Stimulated activated CD8-positive, alpha-beta memory T cell treated with anti-CD3 and anti-CD28 coated beads, Interleukin-4, amount 100 ng/mL, for 24 hours (primary cell): ENCODE results near the gene ZBTB2.
"Not testable (repeated sequence)": the region's sequence is repeated elsewhere in the genome, so short reads cannot be mapped to it uniquely, and the experiment has no call there.

ENCODE experiments used
- DNase-seq: peaks from one replicate; pipeline ENCODE4 v3.0.0-alpha.2; 2020; ENCODE audit warnings: low read depth

Gene ZBTB2

DNA sequence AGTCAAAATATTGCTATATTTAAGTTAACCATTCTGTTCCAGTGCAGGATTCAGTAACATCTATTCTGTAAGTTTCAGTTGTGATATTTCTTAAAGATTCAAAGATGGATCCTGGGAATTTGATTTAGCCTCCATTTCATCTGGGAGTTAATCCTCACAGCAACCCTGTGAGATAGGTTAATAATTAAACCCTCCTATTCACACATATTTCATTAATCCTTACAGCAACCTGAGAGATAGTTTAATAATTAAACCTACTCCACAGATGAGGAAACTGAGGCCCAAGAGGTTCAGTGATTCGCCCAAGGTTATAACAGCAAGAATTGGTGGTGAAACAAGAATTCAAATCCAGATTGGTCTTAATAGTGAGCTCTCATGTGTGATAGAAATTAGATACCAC lies 10.9 kb upstream of the ZBTB2 start:
- DNase-seq, result no peak

DNA sequence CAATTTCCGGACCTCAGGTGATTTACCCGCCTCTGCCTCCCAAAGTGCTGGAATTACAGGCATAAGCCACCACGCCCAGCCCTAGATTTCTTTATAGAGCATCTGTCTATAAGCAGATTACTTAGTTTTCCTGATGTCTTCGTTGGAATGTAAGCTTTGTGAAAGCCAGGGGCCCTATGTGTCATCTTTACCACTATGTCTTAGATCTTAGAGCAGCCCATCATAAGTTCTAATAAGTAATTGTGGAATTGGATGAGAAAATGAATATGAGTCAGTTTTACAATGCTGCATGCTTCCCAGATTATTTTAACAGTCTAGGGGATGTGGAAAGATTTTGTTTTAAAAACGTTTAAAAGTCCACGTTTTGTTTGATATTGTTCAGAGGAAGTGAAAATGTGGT lies 9.1 kb upstream of the ZBTB2 start:
- no peak for DNase-seq

DNA sequence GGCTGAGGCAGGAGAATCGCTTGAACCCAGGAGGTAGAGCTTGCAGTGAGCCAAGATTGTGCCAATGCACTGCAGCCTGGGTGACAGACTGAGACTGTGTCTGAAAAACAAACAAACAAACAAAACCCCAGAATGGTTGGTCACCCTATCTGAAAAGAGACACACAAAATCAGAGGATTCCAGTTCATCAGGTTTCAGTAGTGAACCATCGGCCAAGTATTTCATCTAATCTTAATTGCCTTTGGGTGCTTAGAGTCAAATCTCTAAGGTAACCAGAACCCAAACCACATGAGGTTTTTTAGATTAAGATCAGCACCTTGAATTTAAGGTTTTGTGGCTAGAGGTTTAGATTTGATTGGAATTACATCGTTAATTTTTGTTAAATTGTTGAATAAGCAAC lies 8.3 kb upstream of the ZBTB2 start:
- DNase-seq, result no peak

DNA sequence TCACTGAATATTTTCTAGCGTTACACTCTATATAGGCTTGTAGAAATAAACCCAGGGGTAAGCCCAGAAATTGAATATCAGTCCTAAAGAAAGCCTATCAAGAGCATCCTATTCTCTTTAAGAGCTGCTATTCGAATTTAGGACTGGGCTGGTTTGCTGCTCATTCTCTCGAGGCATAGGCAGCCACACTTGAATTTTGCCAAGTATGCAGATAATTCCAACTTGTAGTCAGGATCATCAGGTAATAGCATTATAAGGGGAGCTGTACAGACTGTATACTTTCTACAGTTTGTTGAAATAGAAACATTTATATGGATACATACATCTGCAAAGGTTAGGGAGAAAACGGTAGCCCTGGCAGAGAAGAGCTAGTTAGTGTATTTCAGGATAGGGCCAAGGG lies 2.1 kb upstream of the ZBTB2 start:
- no peak for DNase-seq

DNA sequence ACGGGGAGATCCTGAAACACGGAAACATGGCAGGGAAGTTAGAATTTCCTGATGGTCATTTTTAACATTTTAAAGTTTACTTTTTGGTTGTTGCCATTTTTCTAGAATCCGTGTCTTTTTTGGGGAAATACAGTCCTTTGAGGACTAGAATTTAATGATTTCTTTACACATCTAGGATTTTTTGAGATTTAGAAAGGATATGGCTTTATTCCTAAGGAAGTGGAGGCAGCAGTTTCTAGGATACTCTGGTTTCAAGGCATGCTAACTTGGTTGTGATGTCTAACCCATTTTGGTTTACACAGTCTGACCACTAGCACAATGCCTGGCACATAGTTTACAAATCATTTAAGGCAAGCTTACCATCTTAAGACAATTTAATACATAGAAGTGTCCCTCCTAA lies 1.1 kb upstream of the ZBTB2 start:
- DNase-seq, result no peak

DNA sequence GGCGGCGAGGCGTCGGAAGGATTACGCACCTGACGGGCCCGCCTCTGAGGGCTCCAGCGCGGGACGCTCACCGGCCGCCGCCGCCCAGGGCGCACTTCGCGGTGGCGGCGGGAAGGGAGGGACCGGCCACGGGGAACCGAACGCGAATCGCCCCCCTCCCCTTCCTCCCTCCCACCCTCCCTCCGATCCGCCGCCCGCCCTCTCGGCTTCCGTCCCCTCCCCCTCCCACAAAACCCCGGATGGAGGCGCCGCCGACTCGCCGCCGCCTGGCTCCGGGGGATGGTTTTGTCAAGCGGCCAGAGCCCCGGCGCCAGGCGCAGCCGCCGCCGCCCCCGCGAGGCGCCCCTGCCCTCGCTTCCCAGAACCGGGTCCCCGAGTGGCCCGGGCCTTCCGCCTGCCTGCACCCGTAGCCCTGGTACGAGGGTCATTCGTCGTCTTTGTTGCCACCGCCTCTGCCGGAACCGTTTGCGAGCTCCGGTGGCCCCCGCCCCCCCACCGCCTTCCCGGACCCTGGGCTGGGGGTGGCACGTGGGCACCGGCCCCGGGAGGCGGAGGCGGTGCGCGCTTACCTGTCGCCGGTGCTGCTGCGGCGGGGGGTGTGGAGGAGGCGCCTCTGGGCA lies 398 bp downstream of the ZBTB2 start:
- DNase-seq, result peak; percentile 71

DNA sequence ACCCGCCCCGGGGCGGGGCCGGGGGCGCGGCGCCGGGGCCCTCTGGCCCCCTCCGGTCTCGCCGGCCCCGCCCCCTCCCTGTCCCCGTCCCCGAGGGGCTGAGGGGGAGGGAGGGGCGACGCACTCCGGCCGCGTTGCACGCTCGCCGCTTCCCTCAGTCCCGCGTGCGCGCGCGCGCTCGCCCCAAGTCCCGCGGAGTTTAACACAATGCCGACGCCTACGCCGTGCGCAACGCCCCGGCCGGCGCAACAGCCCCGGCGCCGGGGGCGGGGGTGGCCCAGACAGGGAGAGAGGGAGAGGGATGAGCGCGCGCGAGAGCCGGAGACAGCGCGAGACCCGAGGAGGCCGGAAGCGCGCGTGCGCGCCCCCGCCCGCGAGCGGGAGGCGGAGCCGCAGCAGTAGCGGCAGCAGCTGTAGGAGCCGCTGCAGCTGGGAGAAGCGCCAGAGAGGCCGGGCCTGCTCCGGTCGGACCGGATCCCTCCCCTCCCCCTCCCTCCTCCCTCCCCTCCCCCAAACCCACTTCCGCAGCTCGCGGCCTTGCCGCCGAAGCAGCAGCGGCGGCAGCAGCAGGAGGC lies 996 bp downstream of the ZBTB2 start:
- DNase-seq, result peak; percentile 99

DNA sequence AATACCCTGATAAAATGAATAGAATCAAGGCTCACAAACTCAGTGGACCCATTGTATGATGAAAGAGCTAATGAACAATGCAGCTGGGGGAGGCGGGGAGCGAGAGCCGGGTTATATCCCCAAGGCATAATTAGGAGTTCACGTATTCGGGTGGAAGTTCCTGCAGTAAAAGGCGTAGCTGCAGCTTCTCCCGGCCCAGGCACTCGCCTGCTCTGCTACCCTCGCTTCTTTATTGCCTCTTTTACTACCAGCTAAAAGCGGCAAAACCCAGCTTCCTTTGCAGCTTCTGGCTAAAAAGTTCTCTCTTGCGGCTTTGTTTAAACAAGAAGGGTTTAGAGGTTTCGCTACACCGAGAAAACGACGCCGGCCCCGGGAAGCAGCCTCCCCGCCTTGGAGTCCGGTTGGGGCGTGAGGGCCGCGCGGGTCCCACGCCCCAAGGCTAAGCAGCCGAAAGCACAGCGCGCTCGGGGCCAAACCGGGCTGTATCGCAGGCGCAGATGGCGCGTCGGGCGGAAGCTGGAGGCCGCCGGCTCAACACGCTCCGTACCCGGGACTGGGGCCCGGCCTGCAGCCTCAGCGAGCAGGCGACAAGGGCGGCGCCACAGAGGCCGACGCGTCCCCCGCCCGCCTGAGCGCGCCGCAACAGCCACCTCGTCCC lies 1.6 kb downstream of the ZBTB2 start:
- DNase-seq, result no peak

DNA sequence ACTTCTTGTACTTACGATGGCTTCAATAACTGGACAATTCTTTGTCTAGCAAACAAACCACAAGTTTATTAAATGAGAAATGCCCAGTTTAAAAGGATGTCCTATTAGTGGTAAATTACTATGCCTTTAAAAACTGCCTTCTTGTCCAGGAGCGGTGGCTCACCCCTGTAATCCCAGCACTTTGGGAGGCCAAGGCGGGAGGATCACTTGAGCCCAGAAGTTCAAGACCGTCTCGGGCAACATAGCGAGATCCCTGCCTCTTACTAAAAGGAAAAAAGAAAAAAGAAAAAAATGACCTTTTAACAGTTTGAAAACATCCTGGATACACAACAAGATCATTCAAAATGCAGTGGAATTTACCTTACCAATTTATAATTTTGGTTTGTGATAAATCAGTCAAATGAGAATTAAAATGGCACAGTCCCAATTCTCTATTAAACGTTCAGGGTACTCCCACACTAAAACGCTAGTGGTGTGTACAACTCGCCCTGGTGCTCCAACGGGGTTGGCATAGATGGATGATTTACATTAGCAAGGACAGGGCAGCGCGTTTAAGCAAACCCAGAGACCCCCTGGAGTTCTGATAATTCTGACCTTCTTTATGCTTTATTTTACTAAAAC lies 2.3 kb downstream of the ZBTB2 start:
- no peak for DNase-seq

DNA sequence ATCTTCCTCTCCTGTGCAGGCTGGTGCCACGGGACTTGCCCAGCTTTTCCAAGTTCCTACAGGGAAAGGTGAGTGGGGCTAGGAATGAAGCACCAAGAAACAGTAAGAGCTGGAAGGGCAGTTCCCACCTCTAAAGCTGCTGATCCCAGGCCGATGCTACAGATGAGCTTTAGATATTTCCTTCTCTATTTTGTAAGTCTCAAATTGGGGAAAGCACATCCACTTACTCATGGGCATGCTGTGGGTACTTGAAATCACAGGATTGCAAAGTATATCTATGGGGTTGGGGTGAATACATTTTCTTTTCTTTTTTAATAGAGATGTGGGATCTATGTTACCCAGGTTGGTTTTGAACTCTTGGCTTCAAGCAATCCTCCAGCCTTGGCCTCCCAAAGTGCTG lies 3.1 kb downstream of the ZBTB2 start:
- DNase-seq, result no peak

DNA sequence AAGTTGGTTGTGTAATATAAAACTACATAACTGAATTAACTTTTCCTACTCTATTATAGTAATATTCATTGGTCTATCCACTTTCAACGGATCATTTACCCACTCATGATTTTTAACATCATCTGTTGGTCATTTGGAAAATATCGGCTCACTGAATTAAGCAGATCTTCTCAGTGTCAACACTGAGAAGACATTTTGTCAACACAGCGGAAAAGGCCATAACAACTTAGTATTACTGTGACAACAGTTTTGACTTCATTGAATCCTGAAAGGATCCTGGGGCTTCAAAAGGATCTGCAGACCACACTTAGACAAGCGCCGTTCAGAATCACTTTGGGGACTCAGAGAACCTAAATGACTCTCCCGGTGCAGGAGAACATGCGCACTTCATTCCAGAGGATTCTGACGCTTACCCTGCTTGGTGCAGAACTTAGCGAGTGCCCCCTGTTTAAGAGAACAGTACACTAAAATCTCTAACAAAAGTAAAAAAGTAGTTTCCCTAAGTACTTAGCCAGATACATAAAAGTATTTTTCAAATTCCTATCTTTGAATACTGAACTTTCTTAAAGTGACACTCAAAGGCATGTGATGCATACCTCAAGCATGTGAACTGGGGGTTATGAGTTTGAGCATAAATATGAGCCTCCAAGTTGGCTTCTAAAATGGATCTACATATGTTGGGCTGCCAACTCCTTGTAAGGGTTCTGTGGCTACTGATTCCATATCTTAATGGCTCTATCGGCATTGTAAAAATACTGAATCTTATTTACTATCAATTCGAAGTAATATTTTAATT lies 4.0 kb downstream of the ZBTB2 start:
- DNase-seq, result no peak

DNA sequence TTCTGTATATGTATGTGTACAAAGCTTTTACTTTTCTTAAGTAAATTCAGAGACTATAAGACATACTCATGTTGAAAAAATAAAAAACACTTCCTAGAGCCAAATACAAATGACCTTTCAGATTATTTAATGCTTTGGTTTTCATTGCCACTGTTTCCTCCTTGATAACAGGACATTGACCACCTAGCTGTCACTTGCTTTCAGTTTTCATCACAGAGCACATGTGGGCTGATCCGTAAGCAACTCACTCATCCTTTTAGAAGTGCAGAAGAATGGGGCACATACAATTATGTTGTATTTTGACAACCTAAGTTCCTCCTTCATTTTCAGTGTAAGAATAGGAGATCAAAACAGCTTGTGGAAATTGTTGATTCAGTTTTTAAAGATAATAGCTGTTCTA lies 6.2 kb downstream of the ZBTB2 start:
- DNase-seq, result no peak

DNA sequence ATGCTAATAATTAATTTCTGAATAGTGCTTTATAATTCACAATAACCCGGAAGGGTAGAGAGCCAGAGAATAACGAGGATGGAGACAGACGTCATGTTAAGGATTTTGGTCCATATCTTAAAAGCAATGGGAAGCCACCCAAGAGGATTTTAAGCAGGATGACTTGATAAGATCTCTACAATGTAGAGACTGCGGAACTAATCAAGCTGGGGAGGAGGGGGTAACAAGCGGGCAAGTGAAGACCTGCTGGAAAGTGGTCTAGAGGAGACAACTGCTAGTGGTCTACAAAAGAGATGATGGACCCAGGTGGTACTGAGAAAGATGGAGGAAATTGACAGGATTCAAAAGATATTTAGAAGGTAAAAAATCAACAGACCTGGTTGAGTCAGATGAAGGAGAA lies 7.2 kb downstream of the ZBTB2 start:
- DNase-seq, result no peak

DNA sequence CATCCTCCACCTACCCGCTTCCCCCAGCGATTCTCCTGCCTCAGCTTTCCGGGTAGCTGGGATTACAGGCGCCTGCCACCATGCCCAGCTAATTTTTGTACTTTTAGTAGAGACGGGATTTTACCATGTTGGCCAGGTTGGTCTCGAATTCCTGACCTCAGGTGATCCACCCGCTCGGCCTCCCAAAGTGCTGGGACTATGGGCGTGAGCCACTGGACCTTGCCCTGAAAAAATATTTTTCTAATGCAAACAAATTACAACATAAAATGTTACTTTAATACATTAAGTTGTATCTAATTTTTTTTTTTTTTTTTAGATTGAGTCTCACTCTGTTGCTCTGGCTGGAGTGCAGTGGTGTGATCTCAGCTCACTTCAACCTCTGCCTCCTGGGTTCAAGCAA lies 8.7 kb downstream of the ZBTB2 start:
- DNase-seq, result not testable (repeated sequence)

DNA sequence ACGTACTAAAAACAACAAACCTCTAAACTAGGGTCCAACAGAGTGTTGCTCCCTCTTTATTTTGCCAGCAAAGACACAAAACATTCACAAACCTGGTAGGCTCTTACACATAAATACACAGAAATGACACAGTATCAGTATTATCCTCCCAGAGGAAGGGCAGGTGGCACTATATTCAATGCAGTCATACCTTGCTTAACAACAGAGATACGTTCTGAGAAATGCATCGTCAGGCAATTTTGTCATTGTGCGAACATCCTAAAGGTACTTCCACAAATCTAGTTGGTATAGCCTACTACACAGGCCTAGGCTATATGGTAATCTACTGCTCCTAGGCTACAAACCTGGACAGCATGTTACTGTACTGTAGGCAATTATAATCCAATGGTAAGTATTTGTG lies 9.6 kb downstream of the ZBTB2 start:
- no peak for DNase-seq

DNA sequence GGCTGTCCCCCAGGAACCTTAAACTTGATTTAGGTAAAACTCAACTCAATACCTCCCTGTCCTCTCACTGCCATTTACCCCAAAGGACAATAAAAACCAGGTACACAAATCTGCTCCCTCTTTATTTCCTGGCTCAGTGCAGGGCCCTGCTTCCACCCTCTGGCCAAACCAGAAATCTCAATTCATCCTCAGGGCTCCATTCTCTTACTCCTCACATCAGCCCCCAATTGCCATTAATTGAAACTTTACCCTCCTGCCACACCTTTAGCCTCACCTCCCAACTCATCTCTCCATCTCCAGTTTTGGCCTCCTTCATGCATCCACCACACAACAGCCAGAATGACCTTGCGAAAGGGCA lies 10.5 kb downstream of the ZBTB2 start:
- DNase-seq, result no peak

DNA sequence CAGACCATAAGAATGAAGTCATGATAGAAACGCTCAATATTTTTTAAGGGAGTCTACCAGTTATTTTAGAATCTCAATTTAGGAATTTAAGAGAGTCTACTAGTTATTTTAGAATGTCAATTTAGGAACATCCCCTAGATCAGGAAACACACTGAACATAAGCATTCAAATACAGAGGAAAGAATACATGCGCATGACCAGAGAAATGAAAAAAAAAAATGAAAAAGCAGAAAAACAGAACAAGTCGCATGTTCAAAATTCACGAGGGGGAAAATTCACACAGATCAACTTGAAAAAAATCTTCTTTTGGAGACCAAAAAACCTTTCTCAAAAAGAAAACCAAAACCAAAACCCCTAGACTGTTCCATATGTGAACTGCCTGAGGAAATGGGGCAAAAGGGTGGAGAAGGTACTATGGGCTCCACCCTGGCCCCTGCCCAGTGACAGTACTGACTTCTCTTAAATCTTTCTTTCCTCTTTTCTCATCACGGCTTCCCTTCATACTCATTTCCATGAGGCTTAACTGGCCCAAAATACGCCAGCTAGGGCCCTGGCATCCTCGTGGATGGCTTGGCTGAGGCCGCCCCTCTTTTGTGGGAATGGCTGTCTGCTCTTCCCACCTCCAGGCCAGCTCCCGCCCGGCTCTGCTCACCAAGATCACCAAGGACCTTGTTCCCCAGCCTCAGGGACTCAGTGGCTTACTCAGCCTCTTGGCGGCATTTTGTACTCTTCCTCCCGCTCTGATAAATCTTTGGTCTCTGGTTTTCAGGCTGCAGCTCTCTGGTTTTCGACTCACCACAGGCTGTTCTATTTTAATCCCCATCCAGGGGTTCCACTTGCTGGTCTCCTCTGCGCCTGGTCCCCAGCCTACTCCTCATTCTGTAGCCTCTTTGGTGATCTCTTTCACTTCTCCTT lies 11.2 kb downstream of the ZBTB2 start:
- DNase-seq, result no peak

DNA sequence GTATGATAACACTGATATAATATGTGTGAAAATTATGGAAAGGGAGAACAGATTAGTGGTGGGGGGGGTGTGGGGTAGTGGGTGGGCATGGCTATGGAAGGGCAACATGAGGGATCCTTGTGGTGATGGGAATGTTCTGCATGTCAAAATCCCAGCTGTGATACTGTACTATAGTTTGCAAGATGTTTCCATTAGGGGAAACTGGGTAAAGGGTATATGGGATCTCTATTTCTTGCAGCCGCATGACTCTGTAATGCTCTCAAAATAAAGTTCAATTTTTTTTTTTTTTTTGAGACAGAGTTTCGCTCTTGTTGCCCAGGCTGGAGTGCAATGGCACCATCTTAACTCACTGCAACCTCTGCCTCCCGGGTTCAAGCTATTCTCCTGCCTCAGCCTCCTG lies 14.3 kb downstream of the ZBTB2 start:
- no peak for DNase-seq

DNA sequence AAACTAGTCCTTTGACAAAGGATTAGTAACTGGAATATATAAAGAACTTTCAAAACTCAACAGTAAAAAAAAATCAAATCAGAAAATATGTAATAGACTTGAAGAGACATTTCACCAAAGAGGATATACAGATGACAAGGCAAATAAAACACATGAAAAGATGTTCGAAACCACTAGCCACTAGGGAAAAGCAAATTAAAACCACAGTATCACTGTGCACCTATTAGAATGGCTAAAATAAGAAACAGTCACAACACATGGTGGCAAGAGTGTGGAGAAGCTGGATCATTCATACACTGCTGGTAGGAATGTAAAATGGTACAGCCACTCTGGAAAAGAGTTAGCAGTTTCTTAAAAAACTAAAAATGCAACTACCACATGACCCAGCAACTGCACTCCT lies 14.9 kb downstream of the ZBTB2 start:
- no peak for DNase-seq

DNA sequence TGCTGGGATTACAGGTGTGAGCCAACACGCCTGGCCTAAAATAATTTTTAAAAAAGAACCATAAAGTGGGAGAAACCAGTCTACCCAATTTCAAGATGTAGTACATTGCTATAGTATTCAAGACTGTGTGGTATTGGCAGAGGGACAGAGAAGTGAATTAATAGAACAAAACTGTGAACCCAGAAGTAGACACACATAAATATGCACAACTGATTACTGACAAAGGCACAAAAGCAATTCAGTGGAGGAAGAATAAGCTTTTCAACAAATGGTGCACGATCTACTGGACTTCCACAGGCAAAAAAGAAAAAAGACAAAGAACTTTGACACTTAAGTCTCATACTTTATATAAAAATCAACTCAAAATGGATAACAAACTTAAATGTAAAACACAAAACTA lies 15.5 kb downstream of the ZBTB2 start:
- DNase-seq, result no peak

DNA sequence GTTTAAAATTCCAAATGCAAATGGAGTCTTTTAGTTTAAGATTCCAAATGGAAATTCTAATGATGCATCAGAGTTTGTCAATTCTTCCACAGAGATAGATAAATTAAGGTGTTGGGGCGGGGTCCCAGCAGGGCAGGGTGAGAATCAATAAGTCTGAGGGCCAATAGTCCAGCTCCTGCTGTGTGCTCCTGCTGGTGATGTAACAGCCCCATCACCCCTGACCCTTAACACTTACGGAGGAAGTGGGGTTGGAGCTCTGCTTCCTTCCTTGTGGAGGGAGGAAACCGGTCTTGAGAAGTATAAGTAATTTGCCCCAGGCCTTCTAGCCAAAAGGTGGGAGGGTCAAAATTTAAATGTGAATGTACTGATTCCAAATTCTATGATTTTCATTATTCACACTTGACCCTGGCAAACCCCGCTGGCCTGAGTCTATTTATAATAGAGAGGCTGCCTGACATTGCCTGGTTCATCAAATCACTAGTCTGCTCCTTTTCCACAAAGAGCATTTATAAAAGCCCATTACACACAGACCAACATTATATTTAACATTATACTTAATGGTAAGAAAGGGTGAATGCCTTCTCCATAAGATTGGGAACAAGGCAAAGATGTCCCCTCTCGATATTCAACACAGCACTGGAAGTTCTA lies 17.2 kb downstream of the ZBTB2 start:
- DNase-seq, result no peak
